NCI-H2107 treated with DMSO at 0.1 percent for 48 hours (cell line): ENCODE data around the gene EVA1A.
"Not testable (repeated sequence)": the region's sequence is repeated elsewhere in the genome, so short reads cannot be mapped to it uniquely, and the experiment has no call there.

Experiments used
- DNase-seq: peaks from one replicate; lab custom pipeline; 2025; ENCODE audit not compliant: unreplicated experiment; lab: John Stamatoyannopoulos, UW

EVA1A gene

DNA sequence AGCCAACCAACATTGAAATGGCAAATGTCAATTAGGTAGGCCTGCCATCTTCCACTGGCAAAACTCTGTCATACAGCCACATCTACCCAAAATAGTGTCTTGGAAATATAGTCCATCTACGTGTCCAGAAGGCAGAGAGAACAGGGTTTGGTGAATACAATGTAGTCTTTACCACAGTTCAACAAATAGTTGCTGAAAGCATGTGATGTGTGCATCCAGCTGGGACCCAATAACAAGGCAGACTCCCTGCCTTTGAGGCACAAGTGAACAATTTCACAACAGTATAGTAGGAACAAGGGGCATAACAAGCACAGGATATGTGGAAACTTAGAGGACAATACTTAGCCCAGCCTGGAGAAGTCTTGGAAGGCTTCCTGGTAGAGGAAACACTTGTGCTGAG, 72.6 kb downstream of the EVA1A start:
- DNase-seq, result no peak

DNA sequence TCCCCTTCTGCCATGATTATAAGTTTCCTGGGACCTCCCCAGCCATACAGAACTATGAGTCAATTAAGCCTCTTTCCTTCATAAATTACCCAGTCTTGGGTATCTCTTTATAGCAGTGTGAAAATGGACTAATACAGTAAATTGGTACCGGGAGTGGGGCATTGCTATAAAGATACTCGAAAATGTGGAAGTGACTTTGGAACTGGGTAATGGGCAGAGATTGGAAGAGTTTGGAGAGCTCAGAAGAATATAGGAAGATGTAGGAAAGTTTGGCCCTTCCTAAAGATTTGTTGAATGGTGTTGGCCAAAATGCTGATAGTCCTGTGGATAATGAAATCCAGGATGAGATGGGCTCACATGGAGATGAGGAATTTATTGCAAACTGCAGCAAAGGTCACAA, 74.0 kb downstream of the EVA1A start:
- DNase-seq, result not testable (repeated sequence)

DNA sequence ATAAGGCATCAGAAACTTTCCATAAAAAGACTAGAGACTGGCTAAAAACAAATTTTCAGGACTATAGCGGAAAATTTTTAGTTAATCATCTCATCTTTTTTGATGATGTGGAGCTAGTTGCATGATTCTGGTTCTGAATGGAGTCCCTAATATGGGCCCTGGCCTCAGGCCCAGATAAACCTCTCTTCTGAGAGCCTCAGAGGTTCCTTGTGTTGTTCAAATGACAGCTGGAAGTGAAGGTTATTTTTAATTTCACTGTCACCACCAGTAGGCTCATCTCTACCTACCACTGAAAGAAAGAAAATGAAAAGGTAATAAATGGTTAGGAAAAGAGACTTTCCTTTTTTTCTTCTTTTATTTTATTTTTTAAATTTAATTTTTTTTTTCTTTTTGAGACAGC, 75.9 kb downstream of the EVA1A start:
- no peak for DNase-seq

DNA sequence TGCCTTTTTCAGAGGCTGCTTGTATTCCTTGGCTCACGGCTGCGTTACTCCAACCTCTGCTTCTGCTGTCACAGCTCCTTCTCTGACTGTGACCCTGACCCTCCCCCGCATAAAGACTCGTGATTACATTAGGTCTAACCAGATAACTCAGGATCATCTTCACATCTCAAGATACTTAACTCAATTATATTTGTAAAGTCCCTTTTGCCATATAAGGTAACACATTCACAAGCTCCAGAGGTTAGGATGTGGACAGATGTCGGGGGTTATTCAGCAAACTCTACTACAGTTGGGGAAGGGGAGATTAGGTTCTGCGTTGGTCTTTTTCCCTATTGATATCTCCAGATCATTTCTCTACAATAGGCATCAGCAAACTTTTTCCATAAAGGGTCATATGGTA, 76.9 kb downstream of the EVA1A start:
- no peak for DNase-seq

DNA sequence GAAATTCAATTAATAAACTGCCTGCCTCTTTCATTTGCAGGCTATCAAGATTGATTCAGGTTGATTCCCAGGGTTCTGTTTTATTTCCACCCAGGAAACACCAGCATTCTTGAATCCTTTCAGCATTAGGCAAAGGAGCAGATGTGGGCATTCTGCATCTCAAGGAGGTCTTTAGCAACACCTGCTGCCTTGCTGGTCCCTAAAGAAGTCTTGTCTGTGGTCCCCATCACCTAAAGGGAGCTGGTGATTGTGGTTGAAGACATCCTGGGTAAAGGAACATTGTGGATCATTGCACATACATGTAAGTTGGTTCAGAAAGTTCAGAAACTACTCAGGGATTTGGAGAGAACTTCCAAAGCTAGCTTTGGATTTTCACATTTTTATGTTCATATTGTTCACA, 78.3 kb downstream of the EVA1A start:
- DNase-seq, result no peak

DNA sequence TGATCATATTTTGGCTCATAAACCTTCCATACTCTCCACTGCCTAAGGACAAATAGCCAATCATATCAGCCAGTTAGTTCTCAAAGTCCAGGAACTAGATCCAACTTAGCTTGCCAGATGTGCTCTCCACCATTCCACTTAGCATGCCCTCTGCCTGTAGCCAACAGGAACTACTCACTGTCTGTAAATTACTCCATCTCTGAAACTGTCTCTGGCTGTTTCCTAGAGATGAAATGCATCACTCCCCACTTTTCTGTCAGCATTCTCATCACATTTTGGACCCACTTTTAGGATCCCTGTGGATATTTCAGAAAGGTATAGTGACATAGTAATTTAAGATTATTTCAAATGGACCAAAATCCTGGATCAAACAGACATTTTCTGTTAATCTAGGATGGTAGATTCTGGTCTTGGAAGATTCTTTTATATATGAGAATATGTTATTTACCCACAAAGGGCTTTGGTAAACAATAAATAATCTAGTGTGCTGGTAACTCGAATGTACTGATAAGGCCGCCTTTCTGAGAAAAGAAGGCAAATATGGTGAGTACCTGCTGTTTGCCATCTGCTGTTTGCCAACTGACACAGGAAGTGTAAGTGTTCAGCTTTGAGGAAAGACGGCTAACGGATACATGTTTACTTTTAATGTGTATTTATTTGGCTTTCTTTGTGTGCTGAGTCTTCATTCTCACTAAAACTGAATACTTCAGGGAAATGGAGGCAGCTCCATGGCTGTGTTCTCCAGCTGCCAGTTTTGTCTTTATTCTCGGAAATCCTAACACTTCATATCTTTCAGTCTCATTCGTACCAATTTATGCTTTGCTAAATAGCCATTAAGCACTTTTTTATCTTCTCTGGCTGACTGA, 79.5 kb downstream of the EVA1A start:
- no peak for DNase-seq

DNA sequence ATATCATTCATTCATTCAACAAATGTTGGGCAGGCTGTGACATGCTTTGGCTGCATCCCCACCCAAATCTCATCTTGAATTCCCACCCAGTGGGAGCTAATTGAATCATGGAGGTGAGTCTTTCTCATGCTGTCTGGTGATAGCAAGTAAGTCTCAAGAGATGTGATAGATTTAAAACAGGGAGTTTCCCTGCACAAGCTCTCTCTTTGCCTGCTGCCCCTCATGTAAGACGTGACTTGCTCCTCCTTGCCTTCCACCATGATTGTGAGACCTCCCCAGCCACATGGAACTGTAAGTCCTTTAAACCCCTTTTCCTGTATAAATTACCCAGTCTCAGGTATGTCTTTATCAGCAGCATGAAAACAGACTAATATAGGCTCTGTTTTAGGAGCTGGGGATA, 83.0 kb downstream of the EVA1A start:
- DNase-seq, result not testable (repeated sequence)

DNA sequence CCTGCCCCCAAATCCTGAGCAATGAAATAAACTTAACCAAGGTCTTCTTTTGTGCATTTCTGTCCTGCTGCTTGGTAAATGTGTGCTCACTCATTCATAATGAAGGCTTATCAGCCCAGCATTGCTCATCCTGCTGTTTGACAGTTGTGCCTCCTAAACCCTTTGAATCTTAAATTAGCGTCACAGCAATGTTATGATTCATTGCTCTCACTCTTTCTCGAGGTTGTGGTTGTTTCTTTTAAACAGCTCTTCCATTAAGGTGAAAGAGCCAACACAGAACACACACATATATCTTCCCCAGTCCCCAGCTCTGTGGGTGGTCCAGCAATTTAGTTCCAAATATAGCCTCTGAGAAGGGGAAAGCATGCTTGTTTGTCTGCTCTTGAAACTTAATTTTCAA, 84.0 kb downstream of the EVA1A start:
- DNase-seq, result no peak

DNA sequence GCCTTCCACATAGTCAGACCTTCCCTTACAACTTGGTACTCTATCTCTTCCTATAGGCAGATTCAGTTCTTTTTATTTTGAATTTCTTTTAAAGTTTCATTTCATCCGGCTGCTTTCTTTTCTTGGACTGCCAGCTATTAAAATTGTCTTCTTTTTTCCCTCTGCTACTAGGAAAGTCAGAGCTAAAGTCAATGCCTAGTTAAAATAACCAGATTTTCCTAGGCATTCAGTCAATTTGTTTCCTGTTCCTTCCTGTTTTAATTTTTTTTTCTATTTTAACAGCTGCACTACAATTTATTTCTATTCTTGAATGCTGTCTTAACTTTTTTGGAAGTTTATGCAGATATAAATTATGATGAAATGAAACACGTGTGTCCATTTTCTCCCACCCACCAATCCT, 84.8 kb downstream of the EVA1A start:
- no peak for DNase-seq

DNA sequence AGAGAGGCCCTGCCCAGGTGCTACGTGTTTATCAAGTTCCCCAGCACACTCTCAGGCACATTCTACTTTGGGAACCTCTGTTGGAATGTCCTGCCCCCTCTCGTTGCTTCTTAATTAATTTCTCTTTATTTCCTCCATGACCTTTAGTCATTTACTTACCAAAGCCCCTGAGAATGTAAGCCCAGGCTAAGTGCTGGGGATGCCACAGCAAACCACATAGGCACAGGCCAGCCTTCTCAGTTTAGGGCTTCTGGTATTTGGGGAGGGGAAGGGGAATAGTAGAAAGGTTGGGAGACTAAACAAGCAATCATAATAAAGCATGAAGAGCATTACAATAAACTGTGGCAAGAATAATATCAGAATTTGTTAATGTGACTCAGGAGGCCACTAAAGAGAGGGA, 85.7 kb downstream of the EVA1A start:
- no peak for DNase-seq

DNA sequence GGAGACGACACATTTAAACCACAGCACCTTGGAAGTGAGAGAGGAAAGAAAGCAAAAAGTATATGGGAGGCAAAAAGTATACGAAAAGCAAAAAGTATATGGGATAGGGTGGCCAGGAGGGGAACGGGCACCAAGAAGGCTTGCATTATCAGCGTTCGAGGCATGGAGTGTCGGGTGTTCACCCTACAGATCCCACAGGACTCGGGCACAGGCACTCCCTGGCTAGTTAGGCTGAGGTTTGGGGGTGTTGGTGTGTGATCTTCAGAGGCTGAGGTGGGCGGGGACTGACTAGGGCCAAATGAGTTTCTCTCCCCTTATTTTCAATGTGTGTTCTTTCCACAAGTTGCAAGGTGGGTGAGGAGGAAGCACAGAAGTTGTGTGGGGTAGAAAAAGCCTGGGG, 86.6 kb downstream of the EVA1A start:
- DNase-seq, result no peak

DNA sequence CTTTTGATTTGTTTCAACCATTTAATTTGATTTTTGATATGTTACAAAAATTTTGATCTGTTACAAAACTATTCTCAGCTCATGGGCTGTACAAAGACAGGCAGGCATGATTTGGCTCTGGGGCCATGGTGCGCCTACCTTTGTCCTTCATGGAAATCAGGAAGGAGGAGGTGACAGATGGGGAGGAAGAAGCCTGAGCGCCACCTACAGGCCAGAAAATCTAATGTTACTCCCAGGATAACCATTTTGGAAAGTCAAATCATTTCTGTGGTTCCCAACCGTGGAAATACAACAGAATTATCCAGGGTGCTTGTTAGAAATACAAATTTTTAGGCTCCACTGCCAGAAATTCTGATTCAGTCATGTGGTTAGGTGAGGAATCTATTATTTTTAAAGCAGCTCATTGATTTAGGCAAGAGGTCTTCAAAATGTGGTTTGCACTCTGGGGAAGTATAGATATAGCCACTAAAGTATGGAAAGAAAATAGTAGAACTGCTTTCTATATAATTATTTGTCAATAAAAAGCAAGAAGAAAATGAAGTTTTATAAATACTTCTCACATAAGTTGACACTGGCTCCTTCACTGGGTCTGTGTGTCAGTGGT, 93.9 kb downstream of the EVA1A start:
- no peak for DNase-seq

DNA sequence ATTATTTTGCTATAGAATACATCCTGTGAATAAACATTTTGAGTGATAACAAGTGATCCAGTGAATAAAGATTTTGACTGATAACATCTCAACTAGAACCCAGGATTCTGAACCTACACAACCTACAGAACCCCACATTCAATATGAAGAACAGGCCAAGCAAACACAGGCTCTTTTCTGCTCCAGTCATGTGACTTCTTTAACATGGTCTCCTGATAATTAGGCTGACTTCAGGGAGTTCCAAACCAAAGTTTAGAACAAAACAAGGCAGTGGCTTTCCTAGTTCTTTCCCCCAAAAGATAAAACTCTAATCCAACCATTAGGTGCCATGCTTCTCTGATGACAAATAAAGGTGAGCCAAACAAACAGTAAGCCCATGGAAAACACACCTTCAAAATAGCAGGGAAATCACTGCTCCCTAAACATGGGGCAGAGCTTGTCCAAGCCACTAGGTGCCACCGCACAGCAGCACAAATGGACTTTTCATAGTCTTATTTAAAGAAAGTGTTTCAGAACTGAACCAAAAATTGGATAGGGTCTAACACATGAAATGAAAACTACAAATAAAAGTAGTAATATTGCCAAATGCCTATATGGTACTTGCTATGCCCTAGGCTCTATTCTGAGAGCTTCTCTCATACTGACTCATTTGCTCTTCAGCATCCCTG, 95.3 kb downstream of the EVA1A start:
- DNase-seq, result no peak

DNA sequence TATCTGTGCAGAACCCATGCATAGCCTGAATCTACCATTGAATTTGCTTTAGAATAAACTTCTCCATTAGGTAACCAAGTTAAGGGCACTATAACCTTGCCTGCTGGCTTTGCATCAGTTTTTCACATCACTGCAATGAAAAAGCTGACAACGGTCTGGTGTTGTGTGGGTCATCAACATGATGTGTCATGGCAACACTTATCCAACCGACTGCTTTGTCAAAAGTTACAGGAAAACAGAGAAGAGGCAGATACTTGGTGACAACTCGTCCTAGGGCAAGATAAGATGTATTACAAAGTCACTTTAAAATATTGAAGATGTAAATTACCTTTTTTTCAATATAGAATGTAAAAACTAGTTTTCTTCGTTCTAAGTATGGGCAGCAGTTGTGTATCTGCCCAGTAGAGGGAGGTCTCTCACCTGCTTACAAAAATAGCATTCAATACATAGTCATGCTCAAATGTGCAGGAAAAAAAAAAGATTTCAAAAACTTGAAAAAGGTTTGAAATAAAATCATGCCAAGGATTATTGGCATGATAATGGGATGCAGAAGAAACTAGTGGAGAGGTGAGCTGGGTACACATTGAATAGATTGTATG, 96.3 kb downstream of the EVA1A start:
- DNase-seq, result no peak

DNA sequence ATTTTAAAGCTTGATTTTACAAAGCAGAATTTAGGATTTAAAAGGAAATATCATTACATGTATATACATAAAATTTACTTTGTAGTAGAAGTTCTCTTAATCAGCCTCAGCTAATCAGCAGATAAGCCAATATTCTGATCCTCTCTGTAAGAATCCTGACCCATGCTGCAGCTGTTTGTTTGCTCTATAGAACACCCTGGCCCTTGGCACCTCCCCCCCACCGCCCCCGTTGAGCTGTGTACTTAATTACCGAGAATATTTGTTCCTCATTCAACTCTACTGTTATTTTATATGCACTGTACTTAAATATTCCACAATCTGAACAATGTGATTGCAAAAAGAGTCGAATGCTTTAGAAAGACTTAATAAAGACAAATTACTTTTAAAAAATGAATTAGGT, 98.0 kb downstream of the EVA1A start:
- DNase-seq, result no peak

DNA sequence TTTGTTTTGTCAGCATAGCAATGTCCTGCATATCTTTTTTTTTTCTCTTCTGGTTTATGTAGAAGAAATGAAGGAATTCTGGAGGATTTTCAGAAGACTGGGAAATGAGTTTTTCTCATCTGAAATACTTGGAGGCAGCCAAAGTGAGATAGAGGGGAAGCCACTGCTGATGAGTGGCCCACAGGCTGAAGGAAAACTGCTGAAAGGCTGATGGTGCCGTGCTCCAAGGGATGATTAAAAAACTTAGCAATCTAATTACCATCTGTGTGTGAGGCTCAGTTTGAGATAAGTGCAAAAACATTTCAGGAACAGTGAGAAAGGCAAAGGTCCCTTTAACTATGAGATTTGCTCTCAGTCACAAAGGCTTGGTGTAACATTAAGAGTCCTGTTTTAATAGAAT, 98.5 kb downstream of the EVA1A start:
- no peak for DNase-seq

DNA sequence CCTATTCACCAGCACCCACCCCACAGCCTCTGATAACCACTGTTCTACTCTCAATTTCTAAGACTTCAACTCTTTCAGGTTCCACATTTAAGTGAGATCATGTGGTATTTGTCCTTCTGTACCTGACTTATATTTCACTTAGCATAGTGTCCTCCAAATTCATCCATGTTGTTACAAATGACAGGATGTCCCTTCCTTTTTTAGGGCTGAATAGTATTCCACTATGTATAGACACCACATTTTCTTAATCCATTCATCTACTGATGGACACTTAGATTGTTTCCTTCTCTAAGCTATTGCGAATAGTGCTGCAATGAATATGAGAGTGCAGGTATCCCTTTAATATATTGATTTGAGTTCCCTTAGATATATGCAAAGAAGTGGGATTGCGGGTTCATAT, 100.1 kb downstream of the EVA1A start:
- DNase-seq, result no peak

DNA sequence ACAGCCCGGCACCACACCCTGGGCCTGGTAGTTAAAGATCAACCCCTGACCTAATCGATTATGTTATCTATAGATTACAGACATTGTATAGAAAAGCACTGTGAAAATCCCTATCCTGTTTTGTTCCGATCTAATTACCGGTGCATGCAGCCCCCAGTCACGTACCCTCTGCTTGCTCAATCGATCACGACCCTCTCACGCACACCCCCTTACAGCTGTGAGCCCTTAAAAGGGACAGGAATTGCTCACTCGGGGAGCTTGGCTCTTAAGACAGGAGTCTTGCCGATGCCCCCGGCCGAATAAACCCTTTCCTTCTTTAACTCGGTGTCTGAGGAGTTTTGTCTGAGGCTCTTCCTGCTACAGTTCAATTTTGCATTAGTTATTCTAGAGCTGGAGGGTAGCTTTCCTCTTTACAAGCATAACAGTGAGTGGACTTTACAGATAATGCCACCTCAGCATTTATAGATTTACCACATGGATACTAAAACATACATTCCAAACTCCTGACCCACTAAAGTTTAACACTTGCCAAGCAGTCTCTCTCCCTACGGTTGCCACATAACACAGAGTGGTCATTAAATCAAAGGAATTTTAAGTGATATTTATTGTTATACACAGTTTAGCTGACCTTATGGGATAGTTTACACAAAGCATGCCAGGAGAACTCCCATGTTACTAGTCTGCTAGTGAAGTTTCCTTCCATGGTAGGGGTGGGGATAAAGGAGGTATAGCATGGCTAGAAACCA, 101.0 kb downstream of the EVA1A start:
- no peak for DNase-seq

DNA sequence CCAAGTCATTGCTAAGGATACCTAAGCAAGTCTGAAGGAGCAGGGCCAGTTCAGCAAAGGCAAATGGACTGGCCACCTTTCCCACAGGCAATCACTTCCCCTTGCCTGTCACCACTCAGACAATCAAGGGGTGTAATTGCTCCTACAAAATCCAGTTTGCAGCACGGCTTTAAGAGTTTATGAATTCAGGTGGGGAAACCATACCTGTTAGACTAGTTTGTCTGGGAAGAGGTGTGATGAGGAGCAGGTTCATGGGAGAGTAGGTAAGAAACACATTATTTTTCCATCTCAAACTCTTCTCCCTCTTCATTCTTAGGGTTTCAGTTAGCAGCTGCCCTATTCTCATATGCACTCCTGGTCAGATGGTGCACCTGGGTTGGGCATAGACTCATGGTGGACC, 102.5 kb downstream of the EVA1A start:
- DNase-seq, result no peak

DNA sequence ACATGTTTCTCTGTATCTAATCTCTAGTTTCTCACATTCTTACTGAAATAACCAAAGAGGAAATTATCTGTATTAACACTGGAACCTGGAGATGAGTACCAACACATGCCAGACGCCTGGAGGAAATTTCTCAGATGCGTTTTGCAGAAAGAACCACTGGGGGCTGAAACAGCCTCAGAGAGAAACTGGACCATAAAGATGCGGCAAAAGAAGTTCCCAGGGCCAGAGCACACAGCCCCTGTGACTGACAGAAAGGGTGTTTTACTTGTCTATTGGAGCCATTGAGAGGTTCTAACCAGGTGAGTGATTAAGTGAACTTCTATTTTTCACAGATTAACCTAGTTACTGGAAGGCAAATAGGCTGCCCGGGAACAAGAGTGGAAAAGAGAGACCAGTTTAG, 103.9 kb downstream of the EVA1A start:
- DNase-seq, result no peak

DNA sequence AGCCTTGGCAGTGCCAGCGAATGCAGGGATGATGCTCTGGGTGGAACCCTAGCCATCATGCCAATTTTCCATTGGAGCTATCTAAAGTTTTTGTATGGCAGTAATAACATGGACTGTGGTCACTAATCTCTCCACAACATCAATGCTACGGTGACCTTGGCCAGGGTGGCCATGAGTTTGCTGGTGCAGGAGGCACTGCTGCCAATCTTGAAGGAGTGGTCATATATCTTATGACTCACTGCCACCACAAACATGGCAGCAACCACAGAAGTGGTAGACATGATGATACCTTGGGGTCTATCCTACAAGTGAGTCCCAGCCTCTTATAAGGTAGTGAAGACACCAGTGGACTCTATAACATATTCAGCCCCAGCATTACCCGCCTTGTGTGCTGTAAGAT, 104.6 kb downstream of the EVA1A start:
- DNase-seq, result no peak
